H54 (cell line): ENCODE data around the gene ADGRD2.

Experiments
- DNase-seq: peaks from one replicate; pipeline ENCODE4 v3.0.0; 2011; ENCODE audit warnings: low spot score, mixed read lengths; ENCODE audit not compliant: insufficient read length
- FAIRE-seq: peaks from 3 replicates; lab custom pipeline; 2011; peaks lifted over from hg19 to GRCh38; lab: Jason Lieb, UNC
- POLR2A ChIP-seq: IDR thresholded peaks from 2 replicates; pipeline ENCODE4 v1.6.1; 2011; ENCODE audit warnings: low read depth, mild to moderate bottlenecking, low read length

ADGRD2 gene

GRCh38 chr9:124505006-124505900, 55.0 kb downstream of the ADGRD2 start:
- no peak for DNase-seq
- FAIRE-seq = no peak
- TF ChIP-seq POLR2A = no peak

- TF ChIP-seq POLR2A = no peak
- FAIRE-seq (no peak), DNase-seq (no peak)
Measured at GRCh38 chr9:124505901-124506346, 55.7 kb downstream of the ADGRD2 start.

GRCh38 chr9:124506433-124506832, 56.2 kb downstream of the ADGRD2 start:
- no peak for TF ChIP-seq POLR2A
- DNase-seq = no peak
- no peak for FAIRE-seq

- no peak for TF ChIP-seq POLR2A
- DNase-seq (no peak), FAIRE-seq (no peak)
Measured at GRCh38 chr9:124506931-124507879, 57.0 kb downstream of the ADGRD2 start, which contains the start of gene NR5A1. Gene NR5A1 (minus strand): TSS chr9:124507399. CDS start chr9:124503395, 4,004 bp downstream.

- no peak for TF ChIP-seq POLR2A
- no peak for FAIRE-seq
- no peak for DNase-seq
Measured at GRCh38 chr9:124507880-124508423, 57.7 kb downstream of the ADGRD2 start.

GRCh38 chr9:124510650-124511425, 60.6 kb downstream of the ADGRD2 start:
- FAIRE-seq (no peak), DNase-seq (no peak)
- TF ChIP-seq POLR2A = no peak

GRCh38 chr9:124511426-124511840, 61.2 kb downstream of the ADGRD2 start:
- TF ChIP-seq POLR2A = no peak
- FAIRE-seq (no peak), DNase-seq (no peak)

GRCh38 chr9:124511891-124512805, 61.9 kb downstream of the ADGRD2 start:
- FAIRE-seq (no peak), DNase-seq (no peak)

GRCh38 chr9:124512806-124513204, 62.6 kb downstream of the ADGRD2 start:
- FAIRE-seq = no peak
- DNase-seq = no peak
- no peak for TF ChIP-seq POLR2A

More at GRCh38 chr9:124511891-124512805, 61.9 kb downstream of the ADGRD2 start:
- TF ChIP-seq POLR2A = no peak

- no peak for FAIRE-seq
- DNase-seq = peak; percentile 81
- TF ChIP-seq POLR2A = no peak
Measured at GRCh38 chr9:124513376-124513994, 63.2 kb downstream of the ADGRD2 start.

- DNase-seq (no peak), FAIRE-seq (no peak)
- TF ChIP-seq POLR2A = no peak
Measured at GRCh38 chr9:124514125-124514524, 63.9 kb downstream of the ADGRD2 start.
